Large intestine (tissue), 3 donors: ENCODE measurements around the gene RIT2. TPM values are rescaled to one million over a fixed set of nuclear protein-coding genes. Genes with fewer than 3 reads are reported as not detected.

Experiments used
- DNase-seq, 2 donors: peaks; one replicate each; pipeline versions ENCODE4 v3.0.0 to v3.0.0-alpha.2; 2013
- H3K27ac ChIP-seq: one replicate; pipeline ENCODE4 v1.5.1; 2013; ENCODE audit warnings: low read length
- H3K27me3 ChIP-seq: 2 replicates; pipeline ENCODE4 v1.6.1; 2013; ENCODE audit warnings: low read length; ENCODE audit not compliant: control insufficient read depth, insufficient read depth
- H3K36me3 ChIP-seq: 2 replicates; pipeline ENCODE4 v1.6.1; 2013; ENCODE audit warnings: low read length; ENCODE audit not compliant: control insufficient read depth, insufficient read depth
- H3K4me1 ChIP-seq: one replicate; pipeline ENCODE4 v1.6.1; 2013; ENCODE audit warnings: low read length; ENCODE audit not compliant: control insufficient read depth, insufficient read depth
- H3K4me3 ChIP-seq: one replicate; pipeline ENCODE4 v1.5.1; 2013; ENCODE audit warnings: low read length
- H3K9me3 ChIP-seq: one replicate; pipeline ENCODE4 v1.6.1; 2013; ENCODE audit warnings: mild to moderate bottlenecking, low read depth, low read length, moderate library complexity; ENCODE audit not compliant: control insufficient read depth
- WGBS: methylation state at CpG from one replicate; pipeline ENCODE4 v1.1.5; 2013; ENCODE audit warnings: low lambda C conversion rate; ENCODE audit not compliant: insufficient coverage; 5-methylcytosine and 5-hydroxymethylcytosine counted together
- polyA plus RNA-seq: library from polyadenylated mRNA; unstranded; fragments of 120-200 nt; gene quantifications from one replicate; pipeline ENCODE4 v1.2.1, GENCODE V29; 2013

Gene RIT2
- polyA plus RNA-seq, 1 donor, result 1.9 TPM

GRCh38 chr18:42961298-42961697 is 154.2 kb downstream of the RIT2 start:
- H3K27me3 ChIP-seq, result no peaks in the 10 kb centered on the region
- 70% methylated on average over 2 of the region's 3 CpGs for WGBS
- no peak overlapping the region for H3K27ac ChIP-seq
- H3K4me1 ChIP-seq, result no peaks in the 10 kb centered on the region
- H3K36me3 ChIP-seq, result no peaks in the 10 kb centered on the region
- H3K4me3 ChIP-seq, result no peak overlapping the region
- DNase-seq, result no peak
- H3K9me3 ChIP-seq, result no peaks in the 10 kb centered on the region

- Histone ChIP-seq H3K9me3 (no peaks in the 10 kb centered on the region), H3K4me3 (no peak overlapping the region), H3K4me1 (peaks cover 7% of the 10 kb centered on the region), H3K36me3 (no peaks in the 10 kb centered on the region), H3K27me3 (no peaks in the 10 kb centered on the region), H3K27ac (no peak overlapping the region)
- DNase-seq, result no peak
- 87% methylated on average over 2 of the region's 2 CpGs for WGBS
Observed at GRCh38 chr18:42959528-42959927, 156.0 kb downstream of the RIT2 start.

DNA sequence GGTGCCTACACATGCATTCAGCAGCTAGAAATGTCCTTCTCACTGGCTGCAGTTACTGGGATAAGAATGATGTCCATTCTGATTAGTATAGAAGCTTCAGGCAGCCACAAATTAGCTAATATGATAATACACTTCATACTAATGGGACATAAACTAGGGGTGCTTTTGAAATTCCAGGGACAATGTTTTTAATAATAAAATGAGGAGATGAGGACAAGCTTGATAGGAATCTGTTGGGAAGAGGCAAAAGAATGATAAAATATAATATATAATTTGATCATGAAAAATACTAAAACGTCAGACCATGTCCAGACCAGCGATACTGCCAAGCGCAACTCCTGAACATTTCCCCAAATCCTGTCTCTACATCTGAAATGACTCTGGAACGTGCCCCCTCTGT is 157.1 kb downstream of the RIT2 start:
- Histone ChIP-seq H3K27ac (no peak overlapping the region), H3K4me1 (peaks cover 9% of the 10 kb centered on the region), H3K9me3 (no peaks in the 10 kb centered on the region), H3K27me3 (no peaks in the 10 kb centered on the region), H3K36me3 (no peaks in the 10 kb centered on the region), H3K4me3 (no peak overlapping the region)
- no CpG with 5 or more reads among the region's 4 CpGs for WGBS
- DNase-seq, result no peak

GRCh38 chr18:42956287-42956686 is 159.2 kb downstream of the RIT2 start:
- no CpG with 5 or more reads among the region's 3 CpGs for WGBS
- DNase-seq, result no peak
- Histone ChIP-seq H3K9me3 (no peaks in the 10 kb centered on the region), H3K27me3 (no peaks in the 10 kb centered on the region), H3K4me1 (peaks cover 9% of the 10 kb centered on the region), H3K27ac (no peak overlapping the region), H3K4me3 (no peak overlapping the region), H3K36me3 (no peaks in the 10 kb centered on the region)

DNA sequence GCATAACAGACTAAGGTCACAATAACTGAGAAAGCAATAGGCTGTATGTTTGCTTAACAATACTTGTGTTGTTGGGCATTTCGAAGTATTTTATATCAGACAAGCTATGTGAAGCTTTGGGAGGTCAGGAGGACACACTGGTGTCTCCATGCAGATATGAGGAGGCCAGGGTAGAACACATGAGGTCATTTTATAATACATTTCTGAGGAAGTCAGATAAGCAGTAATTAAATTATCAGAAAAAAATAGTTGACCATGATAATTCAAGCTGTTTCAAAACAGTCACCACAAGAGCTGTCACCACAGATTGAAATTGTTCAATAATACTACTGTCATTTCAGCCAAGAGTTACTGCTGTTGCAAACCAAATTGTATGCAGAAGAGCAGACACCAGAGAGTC is 160.6 kb downstream of the RIT2 start:
- WGBS, result no CpG with 5 or more reads among the region's 1 CpG
- peak; percentile 24 to 55 for DNase-seq
- Histone ChIP-seq H3K36me3 (no peaks in the 10 kb centered on the region), H3K4me1 (peaks cover 9% of the 10 kb centered on the region), H3K4me3 (no peak overlapping the region), H3K27me3 (no peaks in the 10 kb centered on the region), H3K9me3 (no peaks in the 10 kb centered on the region), H3K27ac (peak overlapping the region; percentile 54)

- no peaks in the 10 kb centered on the region for H3K9me3 ChIP-seq
- no CpG with 5 or more reads among the region's 1 CpG for WGBS
- no peak overlapping the region for H3K27ac ChIP-seq
- H3K4me3 ChIP-seq, result no peak overlapping the region
- peaks cover 9% of the 10 kb centered on the region for H3K4me1 ChIP-seq
- no peaks in the 10 kb centered on the region for H3K36me3 ChIP-seq
- no peaks in the 10 kb centered on the region for H3K27me3 ChIP-seq
- no peak for DNase-seq
Observed at GRCh38 chr18:42953306-42953705, 162.2 kb downstream of the RIT2 start.

DNA sequence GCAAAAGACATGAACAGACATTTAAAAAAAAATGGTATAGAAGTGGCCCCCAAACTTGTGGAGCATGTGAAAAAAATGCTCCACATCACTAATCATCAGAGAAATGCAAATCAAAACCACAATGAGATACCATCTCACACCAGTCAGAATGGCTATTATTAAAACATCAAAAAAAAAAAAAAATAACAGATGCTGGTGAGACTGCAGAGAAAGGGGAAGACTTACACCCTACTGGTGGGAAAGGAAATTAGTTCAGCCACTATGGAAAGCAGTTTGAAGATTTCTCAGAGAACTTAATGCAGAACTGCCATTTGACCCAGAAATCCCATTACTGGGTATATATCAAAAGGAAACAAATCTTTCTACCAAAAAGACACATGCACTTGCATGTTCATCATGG is 164.8 kb downstream of the RIT2 start:
- Histone ChIP-seq H3K4me1 (peaks cover 9% of the 10 kb centered on the region), H3K27ac (no peak overlapping the region), H3K9me3 (no peaks in the 10 kb centered on the region), H3K4me3 (no peak overlapping the region), H3K27me3 (no peaks in the 10 kb centered on the region), H3K36me3 (no peaks in the 10 kb centered on the region)
- no peak for DNase-seq

- Histone ChIP-seq H3K27ac (no peak overlapping the region), H3K36me3 (no peaks in the 10 kb centered on the region), H3K4me1 (no peaks in the 10 kb centered on the region), H3K27me3 (no peaks in the 10 kb centered on the region), H3K4me3 (no peak overlapping the region), H3K9me3 (no peaks in the 10 kb centered on the region)
- WGBS, result 83% methylated on average over 1 of the region's 1 CpG
- DNase-seq, result no peak
Observed at GRCh38 chr18:42948831-42949230, 166.7 kb downstream of the RIT2 start.

DNA sequence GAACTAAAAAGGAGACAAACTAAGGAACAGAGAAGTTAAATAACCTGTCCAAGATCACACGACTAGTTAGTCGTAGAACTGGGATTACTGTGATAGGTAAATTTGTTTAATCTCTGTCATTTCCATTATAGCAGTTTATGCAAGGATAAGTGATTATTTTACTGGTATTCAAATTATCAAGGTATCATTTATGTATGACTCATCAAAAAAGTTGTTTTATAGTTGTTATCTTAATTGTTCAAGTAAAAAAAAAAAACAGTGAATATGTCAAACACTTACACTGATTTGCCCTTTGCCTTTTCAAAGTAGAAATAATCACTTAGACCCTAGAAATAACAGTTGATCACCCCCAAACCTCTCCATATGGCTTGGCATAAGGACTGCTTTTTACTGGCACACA is 173.6 kb downstream of the RIT2 start:
- DNase-seq, result no peak
- H3K4me1 ChIP-seq, result no peaks in the 10 kb centered on the region
- no peaks in the 10 kb centered on the region for H3K9me3 ChIP-seq
- H3K36me3 ChIP-seq, result no peaks in the 10 kb centered on the region
- 54% methylated on average over 2 of the region's 2 CpGs for WGBS
- H3K4me3 ChIP-seq, result no peak overlapping the region
- H3K27me3 ChIP-seq, result no peaks in the 10 kb centered on the region
- H3K27ac ChIP-seq, result no peak overlapping the region

DNA sequence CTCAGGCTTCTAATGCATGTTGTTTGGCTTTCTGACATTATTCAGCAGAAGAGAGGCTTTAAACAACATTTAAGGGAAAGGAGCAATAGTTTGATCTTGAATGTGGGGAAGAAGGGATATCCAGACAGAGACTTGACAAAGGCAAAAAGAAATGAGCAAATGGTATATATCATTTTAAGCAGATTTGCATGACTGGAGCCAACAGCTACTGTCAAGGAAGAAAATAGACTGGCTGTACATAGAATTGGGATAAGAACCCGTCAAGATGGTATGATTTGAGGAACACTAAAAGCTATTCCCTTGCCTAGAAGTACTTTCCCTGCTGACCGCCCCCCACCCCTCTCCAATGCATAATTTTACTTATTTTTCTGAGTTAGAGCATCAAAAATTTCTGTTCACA is 174.5 kb downstream of the RIT2 start:
- Histone ChIP-seq H3K36me3 (no peaks in the 10 kb centered on the region), H3K4me1 (no peaks in the 10 kb centered on the region), H3K27me3 (no peaks in the 10 kb centered on the region), H3K9me3 (no peaks in the 10 kb centered on the region), H3K27ac (no peak overlapping the region), H3K4me3 (no peak overlapping the region)
- 71% methylated on average over 1 of the region's 2 CpGs for WGBS
- DNase-seq, result no peak

DNA sequence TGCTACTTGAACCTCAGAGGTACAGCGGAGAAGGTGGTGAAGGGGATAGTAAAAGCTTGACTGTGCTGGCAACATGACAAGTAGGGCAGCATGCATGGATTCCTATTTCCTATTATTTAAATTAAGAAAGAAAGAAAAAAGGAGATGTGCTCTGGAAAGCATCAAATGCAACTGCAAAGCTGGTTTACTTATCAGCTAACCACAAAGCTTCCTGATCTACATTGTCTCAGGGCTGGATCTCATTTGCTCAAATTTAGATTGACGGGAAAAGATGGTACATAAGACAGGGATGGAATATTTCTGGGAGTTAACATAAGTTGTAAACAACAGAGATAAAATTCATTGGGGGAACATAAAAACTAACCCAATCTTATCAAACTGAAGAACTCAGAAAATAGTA is 178.0 kb downstream of the RIT2 start:
- no peaks in the 10 kb centered on the region for H3K4me1 ChIP-seq
- H3K36me3 ChIP-seq, result no peaks in the 10 kb centered on the region
- H3K27me3 ChIP-seq, result no peaks in the 10 kb centered on the region
- H3K4me3 ChIP-seq, result no peak overlapping the region
- H3K9me3 ChIP-seq, result no peaks in the 10 kb centered on the region
- WGBS, result 83% methylated on average over 1 of the region's 2 CpGs
- H3K27ac ChIP-seq, result no peak overlapping the region
- DNase-seq, result no peak
